ENCODE data around the gene CMC1.
"Not testable (repeated sequence)": the region's sequence is repeated elsewhere in the genome, so short reads cannot be mapped to it uniquely, and the experiment has no call there.

The CMC1 gene

DNA sequence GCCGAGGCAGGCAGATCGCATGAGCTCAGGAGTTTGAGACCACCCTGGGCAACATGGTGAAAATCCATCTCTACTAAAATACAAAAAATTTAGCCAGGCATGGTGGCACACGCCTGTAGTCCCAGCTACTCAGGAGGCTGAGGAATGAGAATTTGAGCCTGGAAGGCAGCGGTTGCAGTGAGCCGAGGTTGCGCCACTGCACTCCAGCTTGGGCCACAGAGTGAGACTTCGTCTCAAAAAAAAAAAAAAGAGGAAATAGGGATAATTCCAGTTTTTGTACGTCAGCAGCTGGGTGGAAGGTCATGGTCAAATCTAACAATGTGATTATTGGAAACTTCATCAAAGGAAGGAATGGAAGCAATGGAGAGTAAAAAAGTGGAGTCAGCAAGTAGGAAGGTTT lies 3.1 kb downstream of the CMC1 start:
- DNase-seq (ENCODE audit: low read depth): no peak

DNA sequence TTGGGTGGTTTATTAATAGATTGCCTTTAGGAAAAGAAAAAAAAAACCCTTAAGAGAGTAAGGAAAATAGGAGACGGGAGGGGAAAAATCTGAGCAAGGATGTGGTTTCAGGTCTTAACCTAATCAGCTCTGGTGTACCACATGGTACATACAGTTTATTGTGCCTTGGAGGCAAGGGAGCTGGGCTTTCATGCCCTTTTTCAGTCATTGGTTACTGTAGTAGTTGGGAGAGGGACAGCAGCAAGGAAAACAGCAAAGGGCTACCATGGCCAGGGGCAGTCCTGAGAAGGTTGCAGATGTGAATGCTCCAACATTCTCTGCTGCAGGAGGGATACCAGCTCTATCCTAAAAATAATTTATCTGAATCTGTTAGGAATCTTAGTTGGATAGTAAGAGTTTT lies 5.9 kb downstream of the CMC1 start:
- peak; percentile 1 for DNase-seq (ENCODE audit: low read depth)

DNA sequence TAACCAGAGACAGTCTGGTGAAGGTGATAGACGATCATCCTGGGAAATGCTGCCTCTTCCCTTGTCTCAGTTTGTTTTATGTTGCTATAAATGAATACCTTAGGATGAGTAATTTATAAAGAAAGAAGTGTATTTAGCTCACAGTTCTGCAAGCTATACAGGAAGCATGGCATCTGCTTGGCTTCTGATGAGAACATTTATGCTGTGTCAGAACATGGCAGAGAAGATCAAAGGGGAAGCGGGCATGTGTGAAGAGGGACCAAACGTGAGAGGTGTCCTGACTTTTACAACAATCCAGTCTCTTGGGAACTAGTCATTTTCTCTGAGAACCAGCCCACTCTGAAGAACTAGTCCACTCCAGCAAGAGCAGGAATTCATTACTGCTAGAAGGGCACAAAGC lies 9.6 kb downstream of the CMC1 start:
- DNase-seq (ENCODE audit: low read depth): peak; percentile 35

DNA sequence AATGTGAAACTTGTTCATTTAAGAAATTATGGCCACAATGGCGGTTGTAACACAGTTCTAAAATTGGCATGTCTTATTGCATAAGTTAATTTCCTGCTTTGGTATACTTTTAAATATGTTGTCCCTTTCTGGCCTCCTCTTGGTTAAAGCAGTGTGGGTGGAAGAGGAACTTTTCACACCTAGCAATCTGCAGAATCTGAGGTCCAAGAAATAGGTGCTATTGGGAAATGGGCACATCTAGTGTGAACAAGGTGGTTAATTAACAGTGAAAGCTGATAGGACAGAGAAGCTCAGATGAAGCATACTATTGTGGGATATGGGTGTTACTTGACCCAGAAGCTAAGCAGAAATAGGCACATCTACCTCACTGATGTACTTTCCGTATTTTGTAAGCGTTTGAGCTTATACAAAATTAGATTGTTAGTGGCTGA lies 10.6 kb downstream of the CMC1 start:
- no peak for DNase-seq (ENCODE audit: low read depth)

DNA sequence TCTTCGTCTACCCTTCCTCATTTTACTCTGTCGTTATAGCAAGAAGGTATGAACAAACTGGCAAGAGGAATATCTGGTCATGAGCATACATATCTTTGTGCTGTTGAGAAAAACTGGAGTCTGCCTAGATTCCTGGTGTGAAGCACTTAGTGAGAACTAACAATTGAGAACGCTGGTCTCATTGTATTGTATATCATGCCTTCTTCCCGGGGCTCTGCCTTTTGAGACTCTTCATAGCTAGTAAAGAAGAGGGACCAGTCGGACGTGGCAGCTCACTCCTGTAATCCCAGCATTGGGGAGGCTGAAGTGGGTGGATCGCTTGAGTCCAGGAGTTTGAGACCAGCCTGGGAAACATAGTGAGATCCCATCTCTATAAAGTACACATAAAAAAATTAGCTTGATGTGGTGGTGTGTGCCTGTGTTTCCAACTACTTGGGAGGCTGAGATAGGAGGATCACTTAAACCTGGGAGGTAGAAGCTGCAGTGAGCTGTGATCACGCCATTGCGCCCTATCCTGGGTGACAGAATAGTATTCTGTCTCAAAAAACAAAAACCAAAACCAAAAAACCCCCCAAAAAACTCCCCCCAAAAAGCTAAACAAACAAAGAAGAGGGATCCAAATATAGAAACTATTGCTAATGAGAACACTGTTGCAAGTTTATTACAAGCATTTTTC lies 11.8 kb downstream of the CMC1 start:
- DNase-seq (ENCODE audit: low read depth): no peak

DNA sequence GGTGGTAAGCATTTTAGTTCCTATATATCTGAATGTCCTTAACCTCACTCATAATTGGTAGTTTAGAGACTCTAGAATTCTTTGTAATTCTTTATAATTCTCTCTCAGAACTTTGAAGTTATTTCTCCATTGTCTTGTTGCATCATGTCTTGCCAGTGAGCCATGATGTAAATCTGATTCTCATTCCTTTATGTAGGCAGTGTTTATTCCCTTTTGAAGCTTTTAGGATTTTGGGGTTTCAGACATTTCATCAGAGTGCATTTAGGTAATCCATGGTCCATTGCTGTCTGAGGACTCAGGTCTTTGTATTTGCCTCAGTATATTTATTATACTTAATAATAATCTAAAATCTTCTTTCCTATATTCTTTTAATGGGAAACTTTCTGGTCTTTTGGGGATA lies 20.6 kb downstream of the CMC1 start:
- DNase-seq (ENCODE audit: low read depth): no peak

DNA sequence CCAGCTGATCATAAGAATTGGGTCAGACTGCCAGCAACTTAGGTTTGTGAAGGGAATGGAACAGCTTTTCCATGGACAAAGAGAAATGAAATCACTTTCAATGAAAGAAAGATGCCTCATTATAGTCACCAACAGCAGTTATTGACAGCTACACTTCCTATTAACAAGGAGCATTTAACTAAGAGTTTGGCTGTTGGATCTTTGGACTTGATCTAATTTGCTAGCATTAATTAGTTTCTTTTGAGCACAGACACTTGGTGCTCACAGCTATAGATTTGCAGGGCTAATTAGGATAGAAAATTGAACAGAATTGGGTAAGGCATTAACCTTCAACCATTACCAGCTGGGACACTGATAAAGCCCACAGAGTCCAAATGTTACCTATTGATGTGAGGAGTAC lies 24.2 kb downstream of the CMC1 start:
- no peak for DNase-seq (ENCODE audit: low read depth)

DNA sequence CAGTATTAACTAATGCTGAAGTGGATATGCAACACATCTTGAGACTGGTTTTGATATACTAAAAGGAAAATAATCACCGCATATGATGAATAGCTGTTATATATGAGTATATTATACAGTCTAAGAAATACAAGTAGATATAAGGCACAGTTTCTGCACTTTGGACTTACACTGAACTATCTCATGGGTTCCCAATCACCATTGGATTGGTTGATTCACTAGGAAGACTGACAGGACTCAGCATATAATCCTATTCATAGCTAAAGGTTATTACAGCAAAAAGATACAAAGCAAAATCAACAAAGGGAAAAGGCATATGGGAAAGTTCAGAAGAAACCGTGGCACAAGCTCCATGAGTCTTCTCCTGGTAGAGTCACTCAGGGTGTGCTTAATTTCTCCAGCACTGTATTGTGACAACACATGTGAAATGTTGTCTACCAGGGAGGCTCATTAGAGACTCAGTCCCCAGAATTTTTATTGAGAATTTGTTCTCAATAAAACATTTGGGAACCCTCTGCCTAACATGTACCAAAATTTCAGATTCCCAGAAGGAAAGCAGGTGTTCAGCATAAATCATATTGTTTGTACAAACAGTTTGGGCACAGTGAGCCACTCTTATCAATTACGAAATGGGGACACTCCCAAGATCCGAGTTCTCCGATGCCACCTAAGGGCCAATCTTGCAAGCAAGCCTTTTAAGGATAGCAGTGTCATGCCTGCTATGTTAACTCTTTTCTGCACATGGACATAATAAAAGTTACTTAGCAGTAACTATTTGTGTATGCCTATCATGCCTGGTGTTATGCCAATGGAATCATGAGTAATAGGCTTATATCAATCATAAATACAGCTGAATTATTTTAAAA lies 26.8 kb downstream of the CMC1 start:
- no peak for DNase-seq (ENCODE audit: low read depth)

DNA sequence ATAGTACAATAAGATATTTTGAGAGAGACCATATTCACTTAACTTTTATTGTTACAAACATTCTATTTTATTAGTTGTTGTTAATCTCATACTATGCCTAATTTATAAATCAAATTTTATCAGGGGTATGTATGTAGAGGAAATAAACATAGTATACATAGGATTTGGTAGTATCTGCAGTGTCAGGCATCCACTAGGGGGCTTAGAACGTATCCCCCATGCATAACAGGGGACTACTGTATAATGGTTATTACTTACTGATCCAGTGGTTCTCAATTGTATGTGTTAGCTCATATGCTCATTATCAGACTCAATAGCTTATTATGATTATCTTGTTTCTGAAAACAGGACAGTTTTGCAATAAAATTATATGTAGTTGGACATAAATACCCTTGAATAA lies 27.6 kb downstream of the CMC1 start:
- DNase-seq (ENCODE audit: low read depth): no peak

DNA sequence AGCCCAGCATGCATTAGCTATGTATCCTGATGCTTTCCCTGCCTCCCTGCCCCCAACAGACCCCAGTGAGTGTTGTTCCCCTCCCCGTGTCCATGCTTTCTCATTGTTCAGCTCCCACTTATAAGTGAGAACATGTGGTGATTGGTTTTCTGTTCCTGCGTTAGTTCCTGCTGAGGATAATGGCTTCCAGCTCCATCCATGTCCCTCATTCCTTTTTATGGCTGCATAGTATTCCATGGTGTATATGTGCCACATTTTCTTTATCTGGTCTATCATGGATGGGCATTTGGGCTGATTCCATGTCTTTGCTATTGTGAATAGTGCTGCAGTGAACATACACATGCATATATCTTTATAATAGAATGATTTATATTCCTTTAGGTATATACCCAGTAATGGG lies 28.5 kb downstream of the CMC1 start:
- DNase-seq (ENCODE audit: low read depth): not testable (repeated sequence)

DNA sequence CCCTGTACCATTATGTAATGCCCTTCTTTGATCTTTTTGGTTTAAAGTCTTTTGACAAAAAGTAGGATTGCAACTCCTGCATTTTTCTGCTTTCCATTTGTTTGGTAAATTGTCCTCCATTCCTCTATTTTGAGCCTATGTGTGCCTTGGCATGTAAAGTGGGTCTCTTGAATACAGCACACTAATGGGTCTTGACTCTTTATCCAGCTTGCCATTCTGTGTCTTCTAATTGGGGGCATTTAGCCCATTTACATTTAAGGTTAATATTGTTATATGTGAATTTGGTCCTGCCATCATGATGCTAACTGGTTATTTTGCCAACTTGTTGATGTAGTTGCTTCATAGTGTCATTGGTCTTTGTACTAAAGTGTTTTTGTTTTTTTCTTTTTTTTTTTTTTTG lies 32.4 kb downstream of the CMC1 start:
- no peak for DNase-seq (ENCODE audit: low read depth)

DNA sequence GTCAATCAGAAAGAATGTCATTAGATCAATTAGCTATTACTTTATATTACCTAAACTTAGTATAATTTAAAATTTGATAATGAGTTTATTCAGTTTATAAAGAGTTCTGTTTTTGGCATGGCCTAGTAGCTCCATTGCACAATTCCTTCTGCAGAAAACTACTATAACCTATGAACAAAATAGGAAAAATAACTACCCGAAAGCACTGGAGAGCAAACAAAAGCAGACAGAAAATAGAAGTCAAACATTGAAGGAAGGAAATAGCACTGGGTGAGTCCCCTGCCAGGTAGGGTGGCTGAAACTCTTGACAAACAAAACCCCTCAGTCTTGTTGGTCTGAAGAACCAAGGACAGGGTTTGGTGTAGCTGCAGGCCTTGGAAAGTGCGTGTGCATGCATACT lies 37.5 kb downstream of the CMC1 start:
- DNase-seq (ENCODE audit: low read depth): no peak

DNA sequence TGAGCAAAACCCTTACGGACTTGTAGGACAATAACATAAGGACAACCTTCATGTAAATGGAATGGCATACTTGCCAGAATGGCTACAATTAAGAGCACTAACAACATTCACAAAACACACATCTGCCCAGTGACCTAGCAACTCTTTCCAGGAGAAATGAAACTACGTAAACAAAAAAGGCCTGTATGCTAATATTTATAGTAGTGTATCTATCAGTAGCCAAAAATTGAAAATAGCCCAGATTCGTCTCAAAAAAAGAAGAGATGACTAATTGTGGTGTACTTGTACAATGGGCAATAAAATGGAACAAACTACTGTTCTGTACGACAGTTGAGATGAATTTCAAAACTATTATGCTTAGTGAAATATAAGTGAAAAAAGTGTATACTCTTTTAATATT lies 38.4 kb downstream of the CMC1 start:
- no peak for DNase-seq (ENCODE audit: low read depth)

DNA sequence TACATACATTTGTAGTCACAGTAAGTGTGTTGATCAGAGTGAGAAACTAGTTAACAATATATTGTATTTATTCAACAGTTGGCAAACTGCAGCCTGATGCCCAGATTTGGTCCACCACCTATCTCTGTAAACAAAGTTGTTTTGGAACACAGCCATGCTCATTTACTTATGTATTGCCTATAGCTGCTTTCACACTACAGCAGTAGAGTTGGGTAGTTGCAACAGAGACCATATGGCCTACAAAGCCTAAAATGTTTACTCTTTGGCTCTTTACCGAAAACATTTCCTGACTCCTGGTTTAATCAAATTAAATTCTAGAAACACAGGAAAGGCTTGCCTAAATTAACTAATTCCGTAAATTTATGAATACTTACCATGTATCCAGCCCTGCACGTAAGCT lies 39.4 kb downstream of the CMC1 start:
- DNase-seq (ENCODE audit: low read depth): no peak

DNA sequence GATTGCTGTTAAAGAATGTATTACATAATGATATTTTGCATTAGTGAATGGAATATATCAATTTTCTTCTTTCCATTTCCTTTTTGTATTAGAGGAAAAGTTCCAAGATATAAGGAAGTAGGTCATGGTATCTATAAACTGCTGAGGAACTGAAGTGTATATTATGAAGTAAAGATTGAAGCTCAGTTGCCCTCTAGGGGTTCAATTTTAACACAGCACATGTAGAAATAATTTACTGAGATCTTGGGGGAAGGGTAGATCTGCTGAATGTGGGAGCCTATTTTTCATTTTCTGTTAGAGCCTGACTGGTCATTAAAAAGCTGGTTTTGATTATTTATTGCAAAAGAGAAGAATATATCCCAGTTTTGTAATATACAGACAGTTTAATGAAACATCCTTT lies 45.2 kb downstream of the CMC1 start:
- DNase-seq (ENCODE audit: low read depth): peak; percentile 49

DNA sequence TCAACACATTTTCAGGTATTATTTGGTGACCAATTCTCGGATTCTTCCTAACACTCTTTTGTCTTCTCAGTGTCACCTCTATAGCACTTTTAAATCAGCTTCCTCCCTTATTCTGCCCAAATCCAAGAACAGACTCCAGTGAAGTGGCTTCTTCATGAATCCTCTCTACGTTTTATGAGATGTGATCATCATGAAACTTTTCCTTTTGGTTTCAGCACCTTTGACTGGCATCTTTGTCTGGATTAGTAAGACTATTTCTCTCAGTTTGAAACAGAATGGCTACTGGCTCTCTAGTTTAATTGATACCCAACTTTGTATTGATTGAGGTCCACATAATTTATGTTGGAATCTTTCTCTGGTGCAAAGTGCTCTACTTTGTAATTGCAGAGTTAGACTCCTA lies 45.6 kb downstream of the CMC1 start:
- DNase-seq (ENCODE audit: low read depth): no peak

DNA sequence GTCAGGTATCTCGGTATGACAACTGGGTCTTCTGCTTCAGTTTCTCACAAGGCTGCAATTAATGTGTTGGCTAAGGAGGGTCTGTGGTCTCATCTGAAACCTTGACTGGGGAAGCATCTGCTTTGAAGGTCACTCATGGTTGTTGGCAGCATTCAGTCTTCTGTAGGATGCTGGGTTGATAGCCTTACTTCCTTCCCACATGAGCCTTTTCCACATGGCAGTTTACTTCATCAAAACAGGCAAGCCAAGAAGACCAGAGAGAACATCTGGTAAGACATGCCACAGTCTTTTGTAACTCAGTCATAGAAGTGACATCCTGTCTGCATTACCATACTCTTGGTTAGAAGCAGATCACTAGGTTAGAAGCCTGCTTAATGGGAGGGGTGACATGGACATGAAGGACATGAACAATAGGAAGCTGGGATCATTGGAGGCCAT lies 49.5 kb downstream of the CMC1 start:
- DNase-seq (ENCODE audit: low read depth): no peak

DNA sequence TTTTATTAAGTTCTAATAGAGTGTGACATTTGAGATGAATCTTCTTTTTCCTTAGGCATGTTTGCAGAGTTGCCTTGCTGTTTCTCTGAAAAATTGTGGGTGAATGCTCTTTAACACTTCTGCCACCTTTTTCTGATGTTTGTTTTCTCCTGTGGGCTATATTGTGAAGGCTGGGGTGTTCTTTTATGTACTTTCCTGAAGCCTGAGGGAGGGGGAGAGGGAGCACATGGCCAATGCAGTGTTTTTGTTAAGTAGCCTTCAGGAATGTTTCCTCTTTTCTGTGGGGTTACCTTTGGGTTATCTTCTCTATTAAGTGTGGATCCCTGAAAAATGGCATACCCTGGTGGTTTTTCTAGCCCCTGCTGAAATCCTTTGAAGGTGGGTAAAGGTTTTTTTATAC lies 50.2 kb downstream of the CMC1 start:
- no peak for DNase-seq (ENCODE audit: low read depth)

DNA sequence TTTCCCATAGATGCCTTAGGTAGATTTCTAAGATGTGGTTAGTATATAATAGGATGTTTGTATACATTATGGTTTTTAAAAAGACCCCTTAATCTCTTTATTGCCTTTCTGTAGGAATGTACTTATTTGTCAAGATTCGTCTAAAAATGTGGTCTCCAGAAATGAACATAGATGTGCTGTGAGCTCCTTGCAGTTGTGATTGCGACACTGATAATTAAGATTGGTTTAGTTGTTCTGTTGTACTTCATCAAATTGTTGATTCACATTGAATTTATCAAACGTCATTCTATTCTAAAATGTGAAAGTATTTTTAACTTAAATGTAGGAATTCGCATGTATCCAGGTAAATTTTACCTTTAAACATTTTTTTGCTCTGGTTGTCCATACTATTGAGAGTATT lies 51.2 kb downstream of the CMC1 start:
- DNase-seq (ENCODE audit: low read depth): no peak

DNA sequence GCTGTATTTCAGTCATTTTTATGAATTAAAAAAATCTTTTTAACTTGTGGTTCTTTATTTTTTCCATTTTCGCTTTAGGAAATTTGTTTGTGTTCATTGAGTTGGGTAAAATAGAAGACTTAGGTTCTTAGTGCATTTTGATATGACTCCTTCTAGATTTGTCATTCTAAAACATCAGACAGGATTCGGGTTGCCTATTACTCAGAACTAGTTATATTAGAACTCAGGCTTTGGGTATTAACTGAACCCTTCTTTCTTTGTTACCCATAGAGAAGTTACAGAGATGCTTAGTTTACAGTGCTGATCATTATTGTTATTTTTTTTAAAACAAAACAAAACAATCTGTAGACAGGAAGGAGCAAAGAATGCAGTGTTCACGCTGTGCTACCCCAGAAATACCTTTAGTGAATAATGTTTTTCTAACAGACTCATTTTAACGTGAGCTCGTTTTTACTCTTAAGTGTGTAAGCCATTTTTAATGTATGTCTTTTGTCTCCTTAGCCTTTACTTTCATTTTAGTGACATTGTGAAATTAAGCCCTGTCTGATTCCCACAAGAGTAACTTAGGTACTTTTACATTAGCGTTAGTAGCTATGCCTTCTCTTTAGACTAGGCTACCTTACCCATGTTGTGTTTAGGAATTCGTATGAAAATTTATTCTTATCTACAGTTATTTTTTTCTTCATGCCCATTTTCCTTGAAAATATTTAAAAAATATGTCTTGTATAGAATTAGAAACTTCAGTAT lies 53.4 kb downstream of the CMC1 start:
- no peak for DNase-seq (ENCODE audit: low read depth)

DNA sequence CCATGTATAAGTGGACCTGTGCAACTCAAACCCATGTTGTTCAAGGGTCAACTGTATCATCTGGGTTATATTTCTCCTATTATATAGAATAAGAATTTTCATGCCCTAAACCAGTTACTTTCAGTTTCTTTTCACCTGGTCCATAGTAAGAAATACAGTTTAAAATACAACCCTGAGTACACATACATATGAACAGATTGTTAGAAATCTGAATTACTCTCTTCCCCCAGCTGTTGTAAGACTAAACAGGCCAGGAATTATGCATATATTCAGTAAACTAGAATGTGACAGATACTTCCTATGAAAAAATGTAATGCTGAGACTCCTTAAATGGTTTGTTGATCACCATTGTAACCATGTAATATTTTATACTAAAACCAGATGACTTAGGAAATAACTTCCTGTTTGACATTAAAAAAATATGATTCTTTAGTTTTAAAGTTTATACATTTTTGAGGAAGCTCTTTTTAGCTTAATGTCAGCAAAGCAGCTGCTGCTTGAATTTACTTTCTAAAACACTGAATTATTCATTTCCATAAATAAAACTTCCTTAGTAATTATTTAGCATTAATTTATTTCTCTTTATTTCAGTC lies 54.6 kb downstream of the CMC1 start:
- peak; percentile 9 for DNase-seq (ENCODE audit: low read depth)

DNA sequence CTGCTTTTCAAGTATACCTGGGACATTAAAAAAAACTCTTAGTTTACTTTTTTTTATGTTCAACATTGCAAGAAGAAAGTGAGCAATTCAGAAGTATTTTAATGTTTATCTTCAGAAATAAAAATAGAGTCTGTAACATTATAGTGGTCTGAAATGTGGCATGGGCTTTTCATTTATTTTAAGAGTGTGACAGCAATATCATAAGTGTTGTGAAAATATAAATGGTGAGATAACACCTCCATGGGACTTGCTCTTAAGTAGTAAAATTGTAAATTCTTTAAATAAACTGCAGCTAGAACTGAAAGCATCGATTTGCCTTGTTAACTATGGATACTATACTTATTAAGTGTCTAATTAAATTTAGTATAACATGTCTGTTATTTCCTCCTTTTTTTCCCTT lies 58.3 kb downstream of the CMC1 start:
- DNase-seq (ENCODE audit: low read depth): no peak
